NCI-H128 (cell line): Measurements from ENCODE around the gene CYP4A11.
"Not testable (repeated sequence)": the region's sequence is repeated elsewhere in the genome, so short reads cannot be mapped to it uniquely, and the experiment has no call there.

Source experiments
- DNase-seq: peaks from one replicate; lab custom pipeline; 2025; ENCODE audit not compliant: unreplicated experiment; lab: John Stamatoyannopoulos, UW

CYP4A11 gene

GRCh38 chr1:46941135-46941694 is at the start of gene CYP4A11:
CYP4A11 (minus strand) TSS chr1:46941476; CDS start chr1:46941433, 43 bp downstream.
- no peak for DNase-seq

GRCh38 chr1:46990541-46990940 is 49.3 kb upstream of the CYP4A11 start:
- not testable (repeated sequence) for DNase-seq

GRCh38 chr1:46983830-46984586 is 42.7 kb upstream of the CYP4A11 start:
- DNase-seq, result no peak

- DNase-seq, result no peak
These were observed 42.0 kb upstream of the CYP4A11 start for GRCh38 chr1:46983166-46983829.

GRCh38 chr1:46969014-46969619 is 27.8 kb upstream of the CYP4A11 start:
- no peak for DNase-seq

- not testable (repeated sequence) for DNase-seq
These were observed 21.0 kb upstream of the CYP4A11 start for GRCh38 chr1:46962272-46962671.

- no peak for DNase-seq
These were observed 19.9 kb upstream of the CYP4A11 start for GRCh38 chr1:46961066-46961758.

- no peak for DNase-seq
These were observed 19.0 kb upstream of the CYP4A11 start for GRCh38 chr1:46960250-46960649.

- DNase-seq, result not testable (repeated sequence)
These were observed 13.8 kb upstream of the CYP4A11 start for GRCh38 chr1:46955116-46955515.

GRCh38 chr1:46953847-46954246 is 12.6 kb upstream of the CYP4A11 start:
- DNase-seq, result not testable (repeated sequence)

GRCh38 chr1:46949417-46949666 is 8.1 kb upstream of the CYP4A11 start:
- DNase-seq, result not testable (repeated sequence)

- DNase-seq, result no peak
These were observed 7.5 kb upstream of the CYP4A11 start for GRCh38 chr1:46948629-46949416.

- DNase-seq, result not testable (repeated sequence)
These were observed 6.4 kb upstream of the CYP4A11 start for GRCh38 chr1:46947706-46948105.

- DNase-seq, result no peak
These were observed 810 bp upstream of the CYP4A11 start for GRCh38 chr1:46942086-46942485.

- DNase-seq, result no peak
These were observed 969 bp downstream of the CYP4A11 start for GRCh38 chr1:46940307-46940706.

- DNase-seq, result no peak
These were observed 4.0 kb downstream of the CYP4A11 start for GRCh38 chr1:46937270-46937669.

- DNase-seq, result no peak
These were observed 4.5 kb downstream of the CYP4A11 start for GRCh38 chr1:46936788-46937187.

GRCh38 chr1:46934852-46935251 is 6.4 kb downstream of the CYP4A11 start:
- not testable (repeated sequence) for DNase-seq

- DNase-seq, result not testable (repeated sequence)
These were observed 9.3 kb downstream of the CYP4A11 start for GRCh38 chr1:46932020-46932419.

GRCh38 chr1:46931151-46931550 is 10.1 kb downstream of the CYP4A11 start:
- DNase-seq, result no peak
